ENCODE data around the gene LRBA.

The LRBA gene

DNA sequence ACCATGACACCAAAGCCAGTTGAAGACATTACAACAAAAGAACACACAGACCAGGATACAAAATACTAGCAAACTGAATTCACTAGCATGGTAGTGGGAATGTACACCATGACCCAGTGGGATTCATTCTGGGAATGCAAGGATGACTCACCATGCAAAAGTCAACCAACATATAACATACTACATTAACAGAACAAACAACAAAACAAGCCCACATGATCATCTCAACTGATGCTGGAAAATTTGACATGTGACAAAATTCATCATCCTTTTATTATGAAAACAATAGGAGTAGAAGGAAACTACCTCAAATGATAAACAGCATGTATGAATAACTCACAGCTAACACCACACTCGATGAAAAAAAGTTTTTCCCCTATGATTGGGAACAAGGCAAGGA, 746.6 kb downstream of the LRBA start:
- peaks cover 84% of the 10 kb centered on the region for H3K36me3 Mint-ChIP-seq
- no peak overlapping the region for H3K4me3 Mint-ChIP-seq
- no peak overlapping the region for H3K27ac Mint-ChIP-seq
- no peaks in the 10 kb centered on the region for H3K27me3 Mint-ChIP-seq
- no peaks in the 10 kb centered on the region for H3K9me3 Mint-ChIP-seq
- no peak for ATAC-seq
- no peaks in the 10 kb centered on the region for H3K4me1 Mint-ChIP-seq

DNA sequence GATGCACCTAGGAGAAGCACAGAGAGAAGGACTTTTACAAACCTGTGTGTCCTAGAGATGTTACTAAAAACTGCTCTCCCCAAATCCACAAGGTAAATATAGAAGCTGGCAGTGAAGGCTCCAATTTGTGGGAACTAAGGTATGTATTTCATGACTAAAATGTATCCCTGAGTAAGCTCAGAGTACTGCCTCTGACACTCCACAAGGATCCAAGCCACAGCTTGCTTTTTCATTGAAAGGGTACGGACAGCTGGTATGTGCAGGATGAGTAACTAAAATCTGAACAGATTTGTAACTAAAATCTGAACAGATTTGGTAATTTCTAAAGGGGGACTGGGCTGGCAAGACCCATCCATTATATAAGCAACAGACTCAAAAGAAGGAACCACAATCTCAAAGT, 749.3 kb downstream of the LRBA start:
- peaks cover 74% of the 10 kb centered on the region for H3K36me3 Mint-ChIP-seq
- ATAC-seq: no peak
- no peak overlapping the region for H3K27ac Mint-ChIP-seq
- H3K4me1 Mint-ChIP-seq: no peaks in the 10 kb centered on the region
- no peaks in the 10 kb centered on the region for H3K9me3 Mint-ChIP-seq
- no peak overlapping the region for H3K4me3 Mint-ChIP-seq
- H3K27me3 Mint-ChIP-seq: no peaks in the 10 kb centered on the region

DNA sequence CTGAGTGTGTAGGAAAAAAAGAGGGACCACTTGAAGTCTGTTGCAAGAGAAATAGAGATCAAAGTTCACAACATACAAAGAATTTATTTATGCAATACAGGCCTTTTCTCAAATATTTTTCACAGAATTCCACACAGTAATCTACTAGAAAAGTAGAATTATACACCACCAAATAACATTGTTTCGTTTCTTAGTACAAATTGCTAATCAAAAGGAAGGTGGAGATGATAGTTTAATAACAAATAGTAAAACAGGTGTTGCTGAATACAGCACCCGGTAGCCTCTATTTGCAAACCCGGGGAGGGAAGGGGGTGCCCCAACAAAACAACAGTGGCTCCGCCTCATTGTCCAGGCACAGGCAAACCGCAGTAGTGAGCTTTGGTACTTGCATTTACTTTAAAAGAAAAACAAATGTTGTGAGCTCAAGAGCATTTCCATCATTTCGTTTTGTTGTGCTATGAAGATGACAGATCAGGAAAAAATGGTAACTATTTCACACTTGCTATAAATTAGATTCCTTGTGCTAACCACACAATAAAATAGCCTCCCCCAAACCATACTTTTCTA, 750.4 kb downstream of the LRBA start:
- Mint-ChIP-seq H3K27ac (no peak overlapping the region), H3K27me3 (no peaks in the 10 kb centered on the region), H3K4me1 (no peaks in the 10 kb centered on the region), H3K9me3 (no peaks in the 10 kb centered on the region), H3K4me3 (no peak overlapping the region), H3K36me3 (peaks cover 69% of the 10 kb centered on the region)
- ATAC-seq: no peak

DNA sequence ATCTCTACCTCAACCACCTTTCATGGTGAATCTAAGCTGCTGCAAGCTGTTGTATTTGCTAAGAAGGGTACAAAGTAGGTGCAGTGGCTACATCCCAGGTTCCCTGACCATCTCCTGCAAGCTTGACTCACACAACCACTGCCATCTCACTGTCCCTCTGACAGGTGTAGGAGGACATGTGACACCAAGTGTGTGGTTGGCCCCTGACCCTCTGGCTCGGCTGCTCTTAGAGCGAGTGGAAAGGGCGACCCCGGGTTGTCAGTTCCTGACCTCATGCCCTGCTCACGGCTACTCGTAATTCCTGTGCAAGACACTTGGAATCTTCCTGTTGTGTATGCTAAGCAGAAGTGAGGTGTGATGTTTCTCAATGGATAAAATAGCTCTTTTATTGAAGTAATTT, 752.5 kb downstream of the LRBA start:
- H3K4me3 Mint-ChIP-seq: no peak overlapping the region
- H3K27me3 Mint-ChIP-seq: no peaks in the 10 kb centered on the region
- ATAC-seq: no peak
- peaks cover 53% of the 10 kb centered on the region for H3K36me3 Mint-ChIP-seq
- H3K27ac Mint-ChIP-seq: no peak overlapping the region
- no peaks in the 10 kb centered on the region for H3K4me1 Mint-ChIP-seq
- H3K9me3 Mint-ChIP-seq: no peaks in the 10 kb centered on the region

DNA sequence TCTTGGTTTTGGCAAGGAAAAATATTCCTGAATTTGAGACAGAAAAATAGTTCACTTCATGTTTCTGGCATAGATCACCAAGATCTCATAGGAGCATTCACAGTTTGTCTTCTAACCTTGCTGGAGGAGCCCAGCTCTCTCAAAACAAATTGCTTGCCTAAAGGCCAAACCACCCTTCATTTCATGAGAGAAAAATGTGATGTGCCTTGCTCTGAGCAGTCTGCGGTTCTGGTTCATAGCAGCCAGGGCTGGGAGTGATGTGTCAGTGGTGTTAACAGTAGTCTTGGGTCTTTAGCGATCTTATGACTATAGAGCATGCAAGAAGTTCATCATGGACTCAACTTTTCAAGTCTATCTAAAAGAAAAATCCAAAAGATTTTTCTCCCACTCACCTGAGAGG, 753.5 kb downstream of the LRBA start:
- Mint-ChIP-seq H3K4me1 (no peaks in the 10 kb centered on the region), H3K27ac (no peak overlapping the region), H3K4me3 (no peak overlapping the region), H3K9me3 (no peaks in the 10 kb centered on the region), H3K36me3 (peaks cover 42% of the 10 kb centered on the region), H3K27me3 (no peaks in the 10 kb centered on the region)
- no peak for ATAC-seq

DNA sequence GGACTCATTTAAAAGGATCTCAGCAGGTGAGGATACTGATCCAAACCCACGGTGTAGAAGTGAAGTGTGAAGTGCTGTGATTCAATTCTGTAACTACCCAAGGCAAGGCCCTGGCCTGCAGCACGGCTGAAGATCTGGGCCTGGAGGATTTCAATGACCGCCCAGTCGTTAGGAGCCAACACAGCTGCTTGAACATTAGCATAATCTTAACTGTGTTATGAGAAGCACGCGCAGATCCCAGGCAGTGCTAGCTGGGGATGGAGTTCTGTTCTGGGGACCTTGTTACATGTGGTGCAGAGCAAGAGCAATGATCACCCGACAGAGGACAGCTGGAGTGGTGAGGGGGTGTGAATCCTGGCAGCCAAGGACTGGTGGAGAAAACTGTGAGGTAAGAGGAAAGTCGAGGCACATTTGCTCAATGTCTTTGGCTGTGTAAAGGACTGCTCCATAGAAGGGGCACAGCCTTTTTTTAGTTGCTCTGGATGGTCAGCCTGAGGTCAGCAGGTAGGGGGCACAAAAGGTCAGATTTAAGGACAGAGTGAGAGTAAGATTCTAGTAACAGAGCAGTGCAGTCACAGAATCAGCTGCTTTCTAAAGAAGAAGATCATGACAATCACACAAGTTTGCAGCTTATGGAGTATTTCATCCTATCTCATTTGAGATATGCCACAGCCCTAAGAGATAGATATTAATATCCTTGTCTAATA, 755.1 kb downstream of the LRBA start:
- H3K27ac Mint-ChIP-seq: no peak overlapping the region
- ATAC-seq: no peak
- no peaks in the 10 kb centered on the region for H3K4me1 Mint-ChIP-seq
- no peaks in the 10 kb centered on the region for H3K27me3 Mint-ChIP-seq
- H3K36me3 Mint-ChIP-seq: peaks cover 32% of the 10 kb centered on the region
- no peaks in the 10 kb centered on the region for H3K9me3 Mint-ChIP-seq
- H3K4me3 Mint-ChIP-seq: no peak overlapping the region

DNA sequence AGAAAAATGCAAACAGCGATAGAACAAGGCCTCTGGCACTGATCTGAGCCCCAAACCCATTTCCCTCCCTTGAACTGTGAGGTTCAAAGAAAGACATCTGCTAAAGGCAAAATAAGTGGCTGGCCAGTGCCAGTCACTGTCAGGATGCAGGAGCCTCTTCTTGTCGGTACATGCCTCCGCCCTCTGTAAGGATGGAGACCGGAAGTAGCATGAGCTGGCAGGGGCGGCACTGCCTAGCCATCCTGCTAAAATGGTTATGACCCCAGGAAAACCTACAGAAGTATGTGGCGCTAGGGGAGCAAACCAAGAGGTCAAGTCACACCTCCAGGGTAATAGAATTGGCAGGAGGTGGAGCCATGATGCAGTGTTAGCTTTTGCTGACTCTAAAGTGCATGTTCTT, 756.5 kb downstream of the LRBA start:
- H3K9me3 Mint-ChIP-seq: no peaks in the 10 kb centered on the region
- H3K27ac Mint-ChIP-seq: no peak overlapping the region

DNA sequence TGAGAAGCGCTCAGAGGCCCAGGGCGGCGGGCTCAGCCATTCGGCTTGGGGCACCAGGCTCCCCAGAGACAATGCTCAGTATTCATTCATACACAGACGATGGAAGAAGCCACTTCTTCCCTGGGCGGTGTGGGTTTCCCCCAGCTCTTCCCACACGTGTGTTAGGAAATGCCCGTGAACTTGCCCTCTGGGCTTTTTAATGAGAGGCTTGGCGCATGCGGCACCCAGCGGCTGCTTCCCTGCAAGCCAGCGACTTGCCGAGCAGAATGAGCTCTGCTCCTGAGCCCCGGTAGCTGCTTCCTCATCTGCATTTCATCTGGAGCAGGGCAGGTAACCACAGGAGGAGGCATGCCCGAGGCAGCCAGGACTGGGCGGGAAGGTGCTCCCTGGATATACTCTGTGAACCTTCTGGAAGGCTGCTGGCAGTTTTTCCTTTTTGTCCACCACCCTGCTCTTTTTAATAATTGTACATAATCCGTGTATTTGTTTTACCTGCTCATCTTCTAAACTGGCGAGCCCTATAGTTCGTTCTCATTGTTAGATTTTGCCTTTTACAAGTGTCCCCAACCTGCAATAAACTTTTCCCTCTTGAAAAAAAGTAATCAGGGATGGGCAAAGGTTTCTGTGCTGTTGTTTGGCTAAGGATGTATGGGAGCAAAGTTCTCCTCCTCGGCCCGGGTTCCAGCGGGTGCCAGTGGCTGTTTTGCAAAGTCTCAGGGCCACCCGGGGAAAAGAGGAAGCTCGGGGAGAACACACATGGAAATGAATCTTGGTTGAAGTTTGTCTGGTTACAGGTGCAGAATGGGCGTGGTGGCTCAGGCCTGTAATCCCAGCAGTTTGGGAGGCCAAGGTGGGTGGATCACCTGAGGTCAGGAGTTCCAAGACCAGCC, 758.0 kb downstream of the LRBA start:
- Mint-ChIP-seq H3K36me3 (peaks cover 14% of the 10 kb centered on the region), H3K4me3 (no peak overlapping the region), H3K4me1 (no peaks in the 10 kb centered on the region), H3K27ac (no peak overlapping the region), H3K27me3 (no peaks in the 10 kb centered on the region), H3K9me3 (no peaks in the 10 kb centered on the region)
- ATAC-seq: no peak

More for the DNA sequence above, 756.5 kb downstream of the LRBA start:
- Mint-ChIP-seq H3K4me1 (no peaks in the 10 kb centered on the region), H3K36me3 (peaks cover 18% of the 10 kb centered on the region), H3K27me3 (no peaks in the 10 kb centered on the region), H3K4me3 (no peak overlapping the region)
- ATAC-seq: no peak

DNA sequence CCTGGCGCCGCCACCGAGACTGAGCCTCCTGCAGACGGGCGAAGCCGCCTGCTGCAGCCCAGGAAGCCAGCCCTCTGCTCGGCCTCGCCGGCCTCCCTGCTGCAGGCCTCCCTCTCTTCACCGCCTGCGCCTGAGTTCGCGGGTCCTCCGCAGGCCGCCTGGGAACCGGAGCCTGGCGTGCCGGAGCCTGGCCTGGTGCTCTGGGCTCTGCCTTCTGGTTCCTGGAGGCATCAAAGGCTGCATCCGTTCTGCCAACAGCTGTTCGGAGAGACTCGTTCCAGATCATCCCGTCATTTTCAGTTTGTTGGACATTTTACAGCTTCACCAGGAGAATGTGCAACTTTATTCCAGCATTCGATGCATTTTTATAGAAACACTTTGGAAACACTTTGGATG, 758.9 kb downstream of the LRBA start:
- Mint-ChIP-seq H3K4me3 (no peak overlapping the region), H3K9me3 (no peaks in the 10 kb centered on the region), H3K4me1 (no peaks in the 10 kb centered on the region), H3K36me3 (peaks cover 12% of the 10 kb centered on the region), H3K27me3 (no peaks in the 10 kb centered on the region), H3K27ac (no peak overlapping the region)
- ATAC-seq: no peak

DNA sequence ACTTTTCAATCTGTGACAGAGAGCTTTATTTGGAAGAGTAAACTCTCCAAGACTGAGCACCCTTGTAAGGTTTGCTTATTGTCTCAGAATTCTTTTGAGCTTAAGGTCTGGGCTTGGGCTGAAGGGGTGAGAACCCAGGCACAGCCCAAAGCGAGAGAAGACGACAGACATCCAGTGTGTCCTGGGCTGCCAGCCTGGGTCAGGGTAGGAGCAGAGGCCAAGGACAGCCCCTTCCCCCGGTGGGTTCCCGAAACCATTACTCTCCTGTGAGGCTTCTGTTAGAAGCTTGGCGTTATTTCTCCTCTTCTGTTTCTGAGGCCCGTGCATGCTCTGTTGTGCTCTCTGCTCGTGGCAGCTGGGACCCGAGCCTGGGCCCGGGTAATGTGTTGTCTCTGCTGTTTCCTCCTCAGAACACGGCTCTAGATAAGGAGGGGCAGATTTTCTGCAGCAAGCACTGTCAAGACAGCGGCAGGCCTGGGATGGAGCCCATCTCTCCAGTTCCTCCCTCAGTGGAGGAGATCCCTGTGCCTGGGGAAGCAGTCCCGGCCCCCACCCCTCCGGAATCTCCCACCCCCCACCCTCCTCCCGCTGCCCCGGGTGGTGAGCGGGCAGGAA, 759.4 kb downstream of the LRBA start:
- H3K36me3 Mint-ChIP-seq: peaks cover 7% of the 10 kb centered on the region
- H3K4me3 Mint-ChIP-seq: no peak overlapping the region
- H3K27me3 Mint-ChIP-seq: no peaks in the 10 kb centered on the region
- ATAC-seq: no peak
- no peaks in the 10 kb centered on the region for H3K9me3 Mint-ChIP-seq
- H3K4me1 Mint-ChIP-seq: no peaks in the 10 kb centered on the region
- no peak overlapping the region for H3K27ac Mint-ChIP-seq

DNA sequence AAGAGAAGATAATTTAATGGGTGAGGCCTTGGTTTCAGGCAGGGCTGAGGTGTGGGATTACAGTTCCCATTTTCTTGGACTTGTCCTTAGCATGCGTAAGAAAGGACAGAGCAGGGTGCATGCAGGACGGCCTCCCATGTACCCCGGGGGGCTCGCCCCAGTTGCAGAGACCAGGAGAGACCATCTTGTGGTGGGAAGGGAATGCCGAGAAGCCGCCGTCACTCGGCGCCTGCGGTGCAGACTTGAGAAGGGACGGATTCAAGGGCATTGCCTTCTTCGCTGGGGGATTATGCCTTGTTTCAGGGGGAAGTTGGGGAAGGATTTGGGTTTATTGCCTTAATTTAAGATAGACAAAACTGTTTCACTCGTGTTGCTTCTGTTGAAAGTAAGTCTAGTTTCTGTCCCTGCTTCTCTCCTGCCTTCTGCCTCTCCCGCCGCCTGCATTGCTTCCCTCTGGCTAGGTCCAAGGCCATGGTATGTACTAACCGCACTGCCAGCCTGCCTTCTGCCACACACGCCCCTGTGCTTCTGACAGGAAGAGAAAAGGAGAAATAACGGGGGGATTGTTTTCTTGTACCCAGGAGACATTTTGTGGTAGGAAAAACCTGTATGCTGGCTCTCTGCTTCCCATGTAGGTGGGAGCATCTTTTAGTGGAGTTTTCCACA, 761.0 kb downstream of the LRBA start:
- Mint-ChIP-seq H3K4me1 (no peaks in the 10 kb centered on the region), H3K27ac (no peak overlapping the region), H3K9me3 (no peaks in the 10 kb centered on the region), H3K27me3 (no peaks in the 10 kb centered on the region), H3K4me3 (no peak overlapping the region), H3K36me3 (no peaks in the 10 kb centered on the region)
- ATAC-seq: no peak

DNA sequence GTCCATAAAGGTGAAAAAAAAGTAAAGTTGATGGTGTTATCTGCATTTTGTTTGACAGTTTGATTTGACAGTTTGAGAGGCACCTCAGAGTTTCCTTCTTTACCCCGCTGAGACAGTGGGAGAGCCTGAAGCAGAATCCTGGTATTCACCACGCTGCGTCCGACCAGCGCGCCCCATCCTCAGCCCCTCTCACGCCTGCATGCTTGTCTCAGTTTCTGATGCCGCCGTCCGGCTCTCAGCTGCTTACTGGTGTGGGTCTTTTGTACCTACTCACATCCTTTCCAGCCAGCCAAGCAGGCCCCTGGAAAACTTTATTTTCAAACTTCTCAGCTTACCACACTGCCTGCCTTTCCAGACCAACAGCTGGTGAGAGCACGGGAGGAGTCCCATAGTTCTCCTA, 761.7 kb downstream of the LRBA start:
- Mint-ChIP-seq H3K4me1 (no peaks in the 10 kb centered on the region), H3K27ac (no peak overlapping the region), H3K4me3 (no peak overlapping the region), H3K36me3 (no peaks in the 10 kb centered on the region), H3K27me3 (no peaks in the 10 kb centered on the region), H3K9me3 (no peaks in the 10 kb centered on the region)
- ATAC-seq: no peak

DNA sequence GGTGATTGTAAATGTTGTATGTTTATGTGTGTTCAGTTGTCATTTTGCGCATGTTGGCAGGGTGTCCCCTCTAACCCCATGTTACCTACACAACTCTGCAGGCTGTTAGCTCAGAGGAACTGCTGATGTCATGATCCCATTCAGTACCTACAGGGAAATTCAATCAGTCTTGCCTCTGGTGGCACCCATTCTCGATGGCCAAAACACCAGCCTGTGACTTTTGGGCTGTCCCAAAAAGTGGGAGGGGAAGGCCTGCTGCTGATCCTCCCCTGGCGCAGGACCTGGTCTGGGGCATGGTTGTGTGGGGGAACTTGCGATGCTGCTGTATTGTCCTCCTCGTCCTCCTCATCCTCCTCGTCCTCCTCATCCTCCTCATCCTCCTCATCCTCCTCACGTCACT, 762.3 kb downstream of the LRBA start:
- H3K4me1 Mint-ChIP-seq: no peaks in the 10 kb centered on the region
- H3K27ac Mint-ChIP-seq: no peak overlapping the region
- no peak overlapping the region for H3K4me3 Mint-ChIP-seq
- H3K36me3 Mint-ChIP-seq: no peaks in the 10 kb centered on the region
- no peak for ATAC-seq
- H3K9me3 Mint-ChIP-seq: no peaks in the 10 kb centered on the region
- no peaks in the 10 kb centered on the region for H3K27me3 Mint-ChIP-seq

DNA sequence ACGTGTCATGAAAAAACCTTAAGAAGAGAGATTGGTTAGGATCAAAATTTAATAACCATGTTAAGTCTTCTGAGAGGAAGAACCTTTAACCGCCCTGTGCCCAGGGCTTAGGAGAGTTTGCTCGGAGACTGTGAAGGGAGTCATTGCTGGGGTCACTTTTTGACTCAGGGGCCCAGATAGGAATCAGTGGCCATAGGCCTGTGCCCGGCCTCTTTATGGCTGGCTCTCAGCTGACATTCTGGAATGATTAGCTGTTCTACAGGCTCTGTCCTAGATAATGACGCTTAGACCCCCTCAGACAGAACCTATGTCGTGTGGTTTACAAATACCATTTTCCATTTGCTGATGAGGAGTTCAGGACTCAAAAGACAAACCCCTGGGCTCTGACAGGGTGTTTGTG, 762.8 kb downstream of the LRBA start:
- no peak overlapping the region for H3K27ac Mint-ChIP-seq
- ATAC-seq: no peak
- no peaks in the 10 kb centered on the region for H3K9me3 Mint-ChIP-seq
- H3K4me3 Mint-ChIP-seq: no peak overlapping the region
- H3K4me1 Mint-ChIP-seq: no peaks in the 10 kb centered on the region
- no peaks in the 10 kb centered on the region for H3K27me3 Mint-ChIP-seq
- H3K36me3 Mint-ChIP-seq: no peaks in the 10 kb centered on the region

DNA sequence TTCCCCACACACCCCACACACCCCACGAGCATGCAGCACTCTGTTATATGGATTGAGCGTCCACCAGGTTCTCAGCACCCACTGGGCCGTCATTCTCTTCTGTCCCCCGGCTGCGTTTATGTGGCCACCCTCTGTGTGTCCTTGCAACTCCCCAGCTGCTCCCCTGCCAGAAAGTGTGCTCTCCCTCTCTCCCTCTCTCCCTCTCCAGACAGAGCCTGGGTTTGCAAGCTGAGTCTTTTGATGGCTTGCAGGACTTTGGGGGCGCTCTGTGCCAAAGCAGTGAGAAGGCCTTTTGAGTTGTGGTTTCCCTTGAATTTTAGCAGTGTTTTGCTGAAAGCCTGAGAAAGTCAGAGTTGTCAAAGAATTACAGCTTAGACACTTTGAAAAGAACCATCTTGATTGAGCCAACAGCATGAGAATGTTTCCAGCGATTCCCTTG, 763.3 kb downstream of the LRBA start:
- H3K36me3 Mint-ChIP-seq: no peaks in the 10 kb centered on the region
- H3K4me3 Mint-ChIP-seq: no peak overlapping the region
- ATAC-seq: no peak
- H3K27ac Mint-ChIP-seq: no peak overlapping the region
- no peaks in the 10 kb centered on the region for H3K27me3 Mint-ChIP-seq
- H3K9me3 Mint-ChIP-seq: no peaks in the 10 kb centered on the region
- H3K4me1 Mint-ChIP-seq: no peaks in the 10 kb centered on the region
